ENCODE data around the gene CDCA3. TPM values are rescaled to one million over a fixed set of nuclear protein-coding genes. Genes with fewer than 3 reads are reported as not detected.

Gene CDCA3
- total and polyA plus RNA-seq, 2 of the 13 experiments (the other 11 are each of a cell fraction or from before 2014, with no cell fraction given) = 32.7 to 56.5 TPM

DNA sequence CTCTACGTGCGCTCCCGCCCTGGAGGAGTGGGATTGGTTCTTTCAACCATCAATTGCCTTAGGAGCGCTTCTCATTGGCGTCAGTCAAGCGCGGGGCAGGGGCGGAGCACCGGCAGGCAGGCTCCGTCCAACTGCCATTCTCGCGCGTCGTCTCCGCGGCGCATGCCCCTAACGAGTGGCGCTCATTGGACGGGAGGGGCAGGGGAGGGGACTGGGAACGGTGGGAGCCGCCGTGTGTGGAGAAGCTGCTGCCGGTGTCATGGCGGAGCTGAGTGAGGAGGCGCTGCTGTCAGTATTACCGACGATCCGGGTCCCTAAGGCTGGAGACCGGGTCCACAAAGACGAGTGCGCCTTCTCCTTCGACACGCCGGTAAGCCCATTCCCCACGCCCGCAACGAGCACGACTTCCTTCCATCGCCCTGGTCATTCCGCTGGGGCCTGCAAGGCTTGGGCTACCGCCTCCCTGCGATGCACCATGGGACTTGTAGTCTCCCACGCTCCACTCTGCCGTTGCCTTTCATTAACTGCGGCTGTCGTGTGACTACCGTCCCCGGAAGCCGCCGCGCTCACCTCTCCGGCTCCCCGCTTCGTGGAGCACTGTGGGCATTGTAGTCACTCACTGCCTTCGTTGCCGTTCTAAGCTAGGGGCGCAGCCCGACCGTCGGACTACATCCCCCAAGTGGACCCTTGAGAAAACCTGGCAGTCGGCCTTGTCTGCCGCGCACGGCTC lies 1.0 kb upstream of the CDCA3 start, which contains the start of gene USP5 (continued):
- TF ChIP-seq, protein P1, sequence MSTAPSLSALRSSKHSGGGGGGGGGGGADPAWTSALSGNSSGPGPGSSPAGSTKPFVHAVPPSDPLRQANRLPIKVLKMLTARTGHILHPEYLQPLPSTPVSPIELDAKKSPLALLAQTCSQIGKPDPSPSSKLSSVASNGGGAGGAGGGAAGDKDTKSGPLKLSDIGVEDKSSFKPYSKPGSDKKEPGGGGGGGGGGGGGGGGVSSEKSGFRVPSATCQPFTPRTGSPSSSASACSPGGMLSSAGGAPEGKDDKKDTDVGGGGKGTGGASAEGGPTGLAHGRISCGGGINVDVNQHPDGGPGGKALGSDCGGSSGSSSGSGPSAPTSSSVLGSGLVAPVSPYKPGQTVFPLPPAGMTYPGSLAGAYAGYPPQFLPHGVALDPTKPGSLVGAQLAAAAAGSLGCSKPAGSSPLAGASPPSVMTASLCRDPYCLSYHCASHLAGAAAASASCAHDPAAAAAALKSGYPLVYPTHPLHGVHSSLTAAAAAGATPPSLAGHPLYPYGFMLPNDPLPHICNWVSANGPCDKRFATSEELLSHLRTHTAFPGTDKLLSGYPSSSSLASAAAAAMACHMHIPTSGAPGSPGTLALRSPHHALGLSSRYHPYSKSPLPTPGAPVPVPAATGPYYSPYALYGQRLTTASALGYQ (CRISPR knock-in tag; IDR thresholded peaks at IDR 0.05) = no peak
- TF ChIP-seq MYNN (CRISPR knock-in tag; IDR thresholded peaks at IDR 0.05; ENCODE audit: low read depth) = no peak
- TF ChIP-seq ATF7-NPFF (CRISPR knock-in tag; IDR thresholded peaks at IDR 0.05; ENCODE audit: low read depth) = no peak
- peak; percentile 60; the same call in 1 of the 2 replicates for TF ChIP-seq ARNT2 (CRISPR knock-in tag; IDR thresholded peaks at IDR 0.05; ENCODE audit: low read depth)
- no peak for TF ChIP-seq PHB2 (IDR thresholded peaks at IDR 0.05; ENCODE audit: partially characterized antibody)
- no peak for TF ChIP-seq ZNF749 (CRISPR knock-in tag; IDR thresholded peaks at IDR 0.05; ENCODE audit: borderline replicate concordance)
- TF ChIP-seq SMC3 (IDR thresholded peaks at IDR 0.05; ENCODE audit: low read length) = no peak
- TF ChIP-seq, protein P2, sequence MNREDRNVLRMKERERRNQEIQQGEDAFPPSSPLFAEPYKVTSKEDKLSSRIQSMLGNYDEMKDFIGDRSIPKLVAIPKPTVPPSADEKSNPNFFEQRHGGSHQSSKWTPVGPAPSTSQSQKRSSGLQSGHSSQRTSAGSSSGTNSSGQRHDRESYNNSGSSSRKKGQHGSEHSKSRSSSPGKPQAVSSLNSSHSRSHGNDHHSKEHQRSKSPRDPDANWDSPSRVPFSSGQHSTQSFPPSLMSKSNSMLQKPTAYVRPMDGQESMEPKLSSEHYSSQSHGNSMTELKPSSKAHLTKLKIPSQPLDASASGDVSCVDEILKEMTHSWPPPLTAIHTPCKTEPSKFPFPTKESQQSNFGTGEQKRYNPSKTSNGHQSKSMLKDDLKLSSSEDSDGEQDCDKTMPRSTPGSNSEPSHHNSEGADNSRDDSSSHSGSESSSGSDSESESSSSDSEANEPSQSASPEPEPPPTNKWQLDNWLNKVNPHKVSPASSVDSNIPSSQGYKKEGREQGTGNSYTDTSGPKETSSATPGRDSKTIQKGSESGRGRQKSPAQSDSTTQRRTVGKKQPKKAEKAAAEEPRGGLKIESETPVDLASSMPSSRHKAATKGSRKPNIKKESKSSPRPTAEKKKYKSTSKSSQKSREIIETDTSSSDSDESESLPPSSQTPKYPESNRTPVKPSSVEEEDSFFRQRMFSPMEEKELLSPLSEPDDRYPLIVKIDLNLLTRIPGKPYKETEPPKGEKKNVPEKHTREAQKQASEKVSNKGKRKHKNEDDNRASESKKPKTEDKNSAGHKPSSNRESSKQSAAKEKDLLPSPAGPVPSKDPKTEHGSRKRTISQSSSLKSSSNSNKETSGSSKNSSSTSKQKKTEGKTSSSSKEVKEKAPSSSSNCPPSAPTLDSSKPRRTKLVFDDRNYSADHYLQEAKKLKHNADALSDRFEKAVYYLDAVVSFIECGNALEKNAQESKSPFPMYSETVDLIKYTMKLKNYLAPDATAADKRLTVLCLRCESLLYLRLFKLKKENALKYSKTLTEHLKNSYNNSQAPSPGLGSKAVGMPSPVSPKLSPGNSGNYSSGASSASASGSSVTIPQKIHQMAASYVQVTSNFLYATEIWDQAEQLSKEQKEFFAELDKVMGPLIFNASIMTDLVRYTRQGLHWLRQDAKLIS (CRISPR knock-in tag; IDR thresholded peaks at IDR 0.05) = no peak
- TF ChIP-seq ZNF101 (CRISPR knock-in tag; IDR thresholded peaks at IDR 0.05; ENCODE audit: borderline replicate concordance, low read depth) = no peak
- TF ChIP-seq KLF11 (CRISPR knock-in tag; IDR thresholded peaks at IDR 0.05) = no peak; the same call in 1 of the 2 replicates
- no peak for TF ChIP-seq FOXP1 (IDR thresholded peaks at IDR 0.05)
- TF ChIP-seq FOXP1 (CRISPR knock-in tag; IDR thresholded peaks at IDR 0.05) = no peak
- TF ChIP-seq ERF (CRISPR knock-in tag; IDR thresholded peaks at IDR 0.05) = peak; percentile 58; the same call in 1 of the 2 replicates
- no peak for TF ChIP-seq ZNF850 (CRISPR knock-in tag; conservative IDR thresholded peaks at IDR 0.05)
- TF ChIP-seq, protein P3, sequence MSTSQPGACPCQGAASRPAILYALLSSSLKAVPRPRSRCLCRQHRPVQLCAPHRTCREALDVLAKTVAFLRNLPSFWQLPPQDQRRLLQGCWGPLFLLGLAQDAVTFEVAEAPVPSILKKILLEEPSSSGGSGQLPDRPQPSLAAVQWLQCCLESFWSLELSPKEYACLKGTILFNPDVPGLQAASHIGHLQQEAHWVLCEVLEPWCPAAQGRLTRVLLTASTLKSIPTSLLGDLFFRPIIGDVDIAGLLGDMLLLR (CRISPR knock-in tag; IDR thresholded peaks at IDR 0.05) = peak; percentile 43; the same call in 1 of the 2 replicates
- peak; percentile 99 for TF ChIP-seq ZFX (CRISPR knock-in tag; IDR thresholded peaks at IDR 0.05; ENCODE audit: low read depth)
- peak; percentile 99 for TF ChIP-seq ZFY (CRISPR knock-in tag; IDR thresholded peaks at IDR 0.05)
- TF ChIP-seq HIVEP1 (CRISPR knock-in tag; IDR thresholded peaks at IDR 0.05) = no peak
- no peak for TF ChIP-seq RFX3 (CRISPR knock-in tag; IDR thresholded peaks at IDR 0.05)
- TF ChIP-seq, protein P4, sequence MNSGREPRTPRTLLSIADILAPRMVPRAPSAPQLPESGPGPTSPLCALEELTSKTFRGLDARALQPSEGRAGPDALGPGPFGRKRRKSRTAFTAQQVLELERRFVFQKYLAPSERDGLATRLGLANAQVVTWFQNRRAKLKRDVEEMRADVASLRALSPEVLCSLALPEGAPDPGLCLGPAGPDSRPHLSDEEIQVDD (CRISPR knock-in tag; IDR thresholded peaks at IDR 0.05; ENCODE audit: borderline replicate concordance) = no peak
- no peak for TF ChIP-seq RELA (CRISPR knock-in tag; IDR thresholded peaks at IDR 0.05)
- TF ChIP-seq SCMH1 (CRISPR knock-in tag; IDR thresholded peaks at IDR 0.05; ENCODE audit: borderline replicate concordance) = no peak
- no peak; the same call in 1 of the 2 replicates for TF ChIP-seq MTF2 (CRISPR knock-in tag; IDR thresholded peaks at IDR 0.05; ENCODE audit: borderline replicate concordance)
- peak; percentile 66; the same call in 1 of the 2 replicates for TF ChIP-seq SNAPC2 (CRISPR knock-in tag; IDR thresholded peaks at IDR 0.05)

Measured in HepG2 (cell line).